Peyer's patch (tissue), 4 donors: ENCODE data around the gene UGCG. TPM values are rescaled to one million over a fixed set of nuclear protein-coding genes. Genes with fewer than 3 reads are reported as not detected.

Source experiments
- DNase-seq, 3 donors: peaks; one replicate each; pipeline ENCODE4 v3.0.0-alpha.2; 2017 to 2019
- H3K27ac ChIP-seq, 4 donors: fragments of 200-600 bp; sonication (generic); one replicate each; pipeline ENCODE4 v1.5.1; 2016 to 2019
- H3K27me3 ChIP-seq, 2 donors: fragments of 200-600 bp; sonication (generic); one replicate each; pipeline ENCODE4 v1.5.1; 2019
- H3K36me3 ChIP-seq, 3 donors: fragments of 200-600 bp; sonication (generic); one replicate each; pipeline ENCODE4 v1.5.1; 2016 to 2019
- H3K4me1 ChIP-seq, 4 donors: fragments of 200-600 bp; sonication (generic); one replicate each; pipeline ENCODE4 v1.5.1; 2016 to 2019
- H3K4me3 ChIP-seq, 4 donors: fragments of 200-600 bp; sonication (generic); 1 replicate in 3 of 4; 2 replicates in 1 of 4; pipeline ENCODE4 v1.5.1; 2016 to 2019; ENCODE audit warnings: mild to moderate bottlenecking in 1 of 4
- H3K9me3 ChIP-seq, 4 donors: fragments of 200-600 bp; sonication (generic); one replicate each; pipeline ENCODE4 v1.5.1; 2016 to 2019; ENCODE audit warnings: mild to moderate bottlenecking in 1 of 4
- CTCF ChIP-seq, 6 experiments: fragments of 450-650 bp in 4 of 6; fragments of 200-600 bp in 2 of 6; sonication (generic) in 1 of 6; IDR thresholded peaks; one replicate each; pipeline ENCODE4 v1.5.1; 2017 to 2019; ENCODE audit warnings: antibody characterized with exemption in 6 of 6, mild to moderate bottlenecking in 3 of 6, moderate library complexity in 1 of 6
- POLR2A ChIP-seq, 2 donors: fragments of 450-650 bp; IDR thresholded peaks; one replicate each; pipeline ENCODE4 v1.5.1; 2017; ENCODE audit warnings: antibody characterized with exemption in 2 of 2, mild to moderate bottlenecking in 2 of 2, moderate library complexity in 2 of 2
- total RNA-seq, 4 donors: library from RNA; depleted of rRNA; stranded (reverse); fragments of >200 nt; gene quantifications; one replicate each; pipeline ENCODE4 v1.1.0, GENCODE V29; 2016

Gene UGCG
- total RNA-seq, 4 donors from 2014 or later: 35.6 to 68.5 (median 61.4) TPM

DNA sequence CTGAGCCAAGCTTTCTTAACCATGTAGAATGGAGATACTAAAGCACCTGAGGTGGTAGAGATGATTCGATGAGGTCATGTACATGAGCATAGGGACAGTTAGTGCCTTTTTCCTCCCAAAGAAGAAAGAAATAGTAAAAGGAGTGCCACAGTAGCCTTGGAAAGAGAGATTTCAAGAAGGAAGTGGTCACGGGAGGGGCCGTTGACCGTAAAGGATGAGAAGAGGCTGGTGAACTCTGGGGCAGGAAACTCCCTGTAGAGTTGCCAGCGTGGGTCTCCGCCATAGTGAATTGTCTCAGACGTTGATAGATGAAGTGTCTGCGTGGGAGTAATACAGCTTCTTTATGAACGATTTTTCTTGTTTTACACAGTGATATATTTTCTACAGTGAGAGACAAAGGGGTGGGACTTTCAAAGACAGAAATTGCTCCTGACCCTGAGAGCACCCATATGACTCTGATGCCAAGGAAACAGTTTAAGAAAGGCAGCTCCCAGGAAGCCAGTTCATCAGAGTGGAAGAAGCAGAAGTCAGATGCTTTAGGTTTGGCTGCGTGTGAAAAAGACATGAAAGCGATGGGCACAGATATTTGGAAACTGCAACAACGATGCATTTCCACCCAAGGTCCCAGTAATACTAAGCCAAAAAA, 41.3 kb downstream of the UGCG start:
- H3K9me3 ChIP-seq: no peaks in the 10 kb centered on the region
- H3K4me1 ChIP-seq: peaks cover 0 to 8% (median 2%) of the 10 kb centered on the region in 4 donors
- peak overlapping the region in 2 of 4 donors; percentile 4 to 5 for H3K4me3 ChIP-seq
- H3K27ac ChIP-seq: peak overlapping the region in 2 of 4 donors; percentile 55 to 60
- TF ChIP-seq CTCF (IDR thresholded peaks at IDR 0.05) (no peak), POLR2A (IDR thresholded peaks at IDR 0.05) (no peak)
- H3K36me3 ChIP-seq: peaks cover 0 to 23% (median 0%) of the 10 kb centered on the region in 3 donors
- no peaks in the 10 kb centered on the region for H3K27me3 ChIP-seq
- DNase-seq: peak in 2 of 3 donors; percentile 68 to 75

DNA sequence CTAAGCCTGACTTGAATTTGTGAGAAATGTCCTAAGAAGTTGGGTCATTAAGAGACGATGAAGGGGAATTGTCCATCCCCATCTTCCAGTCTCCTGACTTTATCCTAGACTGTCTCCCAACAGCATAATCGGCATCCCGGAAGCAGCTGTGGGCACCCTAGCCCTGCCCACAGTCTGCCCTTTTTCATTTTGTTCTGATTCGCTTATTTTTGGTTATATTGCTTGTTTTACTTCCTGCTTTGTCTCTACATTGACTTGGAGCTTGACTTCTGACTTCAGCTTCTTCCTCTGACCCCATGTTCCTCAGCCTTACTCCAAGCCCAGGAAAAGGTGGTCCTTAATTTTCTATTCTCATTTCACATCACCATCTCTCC, 41.8 kb downstream of the UGCG start:
- no peak for DNase-seq
- H3K36me3 ChIP-seq: peaks cover 0 to 18% (median 0%) of the 10 kb centered on the region in 3 donors
- H3K4me3 ChIP-seq: peak overlapping the region in 2 of 4 donors; percentile 4 to 5
- TF ChIP-seq CTCF (IDR thresholded peaks at IDR 0.05): no peak
- TF ChIP-seq POLR2A (IDR thresholded peaks at IDR 0.05): no peak
- peak overlapping the region in 2 of 4 donors; percentile 55 to 60 for H3K27ac ChIP-seq
- no peaks in the 10 kb centered on the region for H3K27me3 ChIP-seq
- H3K9me3 ChIP-seq: no peaks in the 10 kb centered on the region
- H3K4me1 ChIP-seq: peaks cover 0 to 8% (median 2%) of the 10 kb centered on the region in 4 donors

- no peaks in the 10 kb centered on the region for H3K9me3 ChIP-seq
- H3K27me3 ChIP-seq: no peaks in the 10 kb centered on the region
- DNase-seq: no peak
- TF ChIP-seq POLR2A (IDR thresholded peaks at IDR 0.05) (no peak), CTCF (IDR thresholded peaks at IDR 0.05) (no peak)
- H3K27ac ChIP-seq: no peak overlapping the region
- no peak overlapping the region for H3K4me3 ChIP-seq
- peaks cover 0 to 10% (median 0%) of the 10 kb centered on the region in 3 donors for H3K36me3 ChIP-seq
- peaks cover 0 to 8% (median 2%) of the 10 kb centered on the region in 4 donors for H3K4me1 ChIP-seq
Measured at GRCh38 chr9:111939322-111939721, 42.7 kb downstream of the UGCG start.

DNA sequence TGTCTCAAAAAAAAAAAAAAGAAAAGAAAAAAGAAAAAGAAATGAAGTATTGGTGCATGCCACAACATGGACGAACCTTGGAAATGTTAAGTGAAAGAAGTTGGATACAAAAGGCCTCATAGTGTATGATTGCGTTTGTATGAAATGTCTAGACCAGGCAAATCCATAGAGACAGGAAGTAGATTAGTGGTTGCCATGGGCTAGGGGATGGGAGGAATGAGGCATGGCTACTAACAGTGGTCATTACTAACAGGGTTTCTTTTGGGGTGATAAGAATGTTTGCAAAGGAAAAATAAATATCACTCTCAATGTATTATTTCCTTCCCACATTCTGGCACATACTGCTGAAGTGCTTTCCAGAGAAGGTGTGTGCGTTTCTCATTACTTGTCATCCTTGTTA, 44.1 kb downstream of the UGCG start:
- Histone ChIP-seq H3K27me3 (no peaks in the 10 kb centered on the region), H3K4me1 (peaks cover 0 to 8% (median 2%) of the 10 kb centered on the region in 4 donors), H3K36me3 (no peaks in the 10 kb centered on the region), H3K27ac (no peak overlapping the region), H3K9me3 (no peaks in the 10 kb centered on the region), H3K4me3 (no peak overlapping the region)
- TF ChIP-seq CTCF (IDR thresholded peaks at IDR 0.05) (no peak), POLR2A (IDR thresholded peaks at IDR 0.05) (no peak)
- no peak for DNase-seq

GRCh38 chr9:111943200-111943599, 46.6 kb downstream of the UGCG start:
- Histone ChIP-seq H3K4me3 (no peak overlapping the region), H3K9me3 (no peaks in the 10 kb centered on the region), H3K36me3 (no peaks in the 10 kb centered on the region), H3K27ac (no peak overlapping the region), H3K27me3 (no peaks in the 10 kb centered on the region), H3K4me1 (peaks cover 0 to 5% (median 2%) of the 10 kb centered on the region in 4 donors)
- no peak for DNase-seq
- TF ChIP-seq CTCF (IDR thresholded peaks at IDR 0.05) (no peak), POLR2A (IDR thresholded peaks at IDR 0.05) (no peak)
